ENCODE results near the gene SMURF2. TPM values are rescaled to one million over a fixed set of nuclear protein-coding genes. Genes with fewer than 3 reads are reported as not detected.
"Not testable (repeated sequence)": the region's sequence is repeated elsewhere in the genome, so short reads cannot be mapped to it uniquely, and the experiment has no call there.

Gene SMURF2
- total RNA-seq, 1 donor from 2014 or later, result 39.6 TPM

- DNase-seq, result no peak
- H3K27ac ChIP-seq, result no peak overlapping the region
- no peaks in the 10 kb centered on the region for H3K9me3 ChIP-seq
- H3K4me1 ChIP-seq, result peaks cover 41% of the 10 kb centered on the region
- intact Hi-C loops (cut with DNase I), result no loop called here
- H3K27me3 ChIP-seq (ENCODE audit: low read depth), result no peaks in the 10 kb centered on the region
- no peak for TF ChIP-seq CTCF (IDR thresholded peaks at IDR 0.05)
- no peak for ATAC-seq
- no peaks in the 10 kb centered on the region for H3K36me3 ChIP-seq
- H3K4me3 ChIP-seq, result no peak overlapping the region
These were observed 54.1 kb downstream of the SMURF2 start for GRCh38 chr17:64607862-64608565.

DNA sequence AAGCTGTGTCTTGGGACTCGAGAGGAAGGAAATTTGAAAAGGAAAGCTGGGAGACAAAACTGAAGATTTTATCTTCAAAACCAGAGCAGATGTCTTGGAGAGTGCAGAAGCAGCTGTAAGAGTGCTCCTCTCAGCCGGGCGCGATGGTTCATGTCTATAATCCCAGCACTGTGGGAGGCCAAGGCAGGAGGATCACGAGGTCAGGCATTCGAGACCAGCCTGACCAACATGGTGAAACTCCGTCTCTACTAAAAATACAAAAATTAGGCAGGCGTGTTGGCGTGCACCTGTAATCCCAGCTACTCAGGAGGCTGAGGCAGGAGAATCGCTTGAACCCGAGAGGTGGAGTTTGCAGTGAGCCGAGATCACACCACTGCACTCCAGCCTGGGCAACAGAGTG, 57.6 kb downstream of the SMURF2 start:
- H3K4me3 ChIP-seq; H3K36me3 ChIP-seq; H3K9me3 ChIP-seq; H3K27me3 ChIP-seq (ENCODE audit: low read depth); DNase-seq; ATAC-seq; H3K27ac ChIP-seq; intact Hi-C loops (cut with DNase I): not testable (repeated sequence)
- peaks cover 41% of the 10 kb centered on the region for H3K4me1 ChIP-seq

DNA sequence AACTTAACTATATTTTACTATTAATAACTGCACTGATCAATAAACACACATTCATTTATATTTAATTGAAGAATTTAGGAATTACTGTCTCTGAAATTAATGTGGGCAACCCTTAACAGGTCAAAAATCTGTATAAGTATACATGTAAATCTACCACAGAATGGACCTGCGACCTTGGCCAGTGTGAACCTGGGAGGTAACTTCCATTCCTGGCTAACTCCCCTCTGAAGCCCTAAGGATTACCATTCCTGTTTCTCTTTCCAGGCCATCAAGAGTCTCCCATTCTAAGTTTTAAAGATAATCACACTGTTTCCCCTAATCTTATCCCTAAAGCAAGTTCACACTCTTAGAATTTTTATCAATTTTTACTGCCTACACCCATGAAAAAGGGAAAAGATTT, 58.1 kb downstream of the SMURF2 start:
- no peaks in the 10 kb centered on the region for H3K9me3 ChIP-seq
- ATAC-seq (no peak), DNase-seq (no peak)
- no peaks in the 10 kb centered on the region for H3K27me3 ChIP-seq (ENCODE audit: low read depth)
- H3K27ac ChIP-seq, result no peak overlapping the region
- no peak for TF ChIP-seq CTCF (IDR thresholded peaks at IDR 0.05)
- no peak overlapping the region for H3K4me3 ChIP-seq
- intact Hi-C loops (cut with DNase I), result no loop called here
- H3K4me1 ChIP-seq, result peaks cover 46% of the 10 kb centered on the region
- H3K36me3 ChIP-seq, result no peaks in the 10 kb centered on the region

DNA sequence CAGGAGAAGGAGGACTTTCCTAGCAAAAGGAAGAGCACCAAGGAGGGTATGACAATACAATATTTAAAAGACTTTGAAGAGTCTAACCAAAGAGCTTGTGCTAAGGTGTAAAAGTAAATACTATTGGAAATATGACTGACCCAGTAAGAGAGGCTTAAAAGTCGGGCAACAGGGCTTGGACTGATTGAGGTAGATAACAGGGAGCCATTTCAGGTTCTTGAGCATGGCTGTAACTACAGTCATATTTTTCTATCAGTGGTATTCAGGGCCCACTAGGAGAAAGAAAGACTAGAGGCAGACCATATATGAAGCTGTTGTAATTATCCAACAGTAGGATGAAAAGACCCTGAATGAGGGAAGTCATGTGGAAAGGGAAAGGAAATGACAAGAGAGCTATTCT, 62.3 kb downstream of the SMURF2 start:
- H3K9me3 ChIP-seq, result no peaks in the 10 kb centered on the region

DNA sequence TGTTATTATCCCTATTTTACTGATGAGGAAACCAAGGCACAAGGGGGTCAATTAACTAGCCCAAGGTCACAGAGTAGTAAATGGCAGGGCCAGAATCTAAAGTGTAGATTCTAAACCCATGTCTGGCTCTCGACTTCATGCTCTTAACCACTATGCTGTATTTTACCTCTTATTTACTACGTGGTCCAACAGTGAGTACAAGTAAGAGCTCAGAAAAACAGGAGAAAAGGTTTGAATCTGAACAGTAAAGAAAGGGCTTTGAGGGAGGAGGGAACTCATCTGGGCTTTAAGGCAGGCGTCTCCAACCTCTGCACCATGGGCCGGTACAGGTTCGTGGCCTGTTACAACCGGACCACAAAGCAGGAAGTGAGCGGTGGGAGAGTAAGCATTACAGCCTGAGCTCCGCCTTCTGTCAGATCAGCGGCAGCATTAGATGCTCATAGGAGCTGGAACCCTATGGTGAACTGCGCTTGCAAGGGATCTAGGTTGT, 62.9 kb downstream of the SMURF2 start:
- no peak for TF ChIP-seq CTCF (IDR thresholded peaks at IDR 0.05)
- ATAC-seq (peak; percentile 63 to 76), DNase-seq (peak; percentile 51)
- Histone ChIP-seq H3K9me3 (no peaks in the 10 kb centered on the region), H3K36me3 (peaks cover 30% of the 10 kb centered on the region), H3K27ac (no peak overlapping the region), H3K4me3 (no peak overlapping the region), H3K27me3 (ENCODE audit: low read depth) (no peaks in the 10 kb centered on the region), H3K4me1 (peaks cover 33% of the 10 kb centered on the region)
- intact Hi-C loops (cut with DNase I), result no loop called here

More for the DNA sequence above, 62.3 kb downstream of the SMURF2 start:
- Histone ChIP-seq H3K4me1 (peaks cover 39% of the 10 kb centered on the region), H3K4me3 (no peak overlapping the region), H3K27me3 (ENCODE audit: low read depth) (no peaks in the 10 kb centered on the region), H3K27ac (no peak overlapping the region), H3K36me3 (peaks cover 25% of the 10 kb centered on the region)
- no peak for DNase-seq
- no peak for ATAC-seq
- intact Hi-C loops (cut with DNase I), result no loop called here
- TF ChIP-seq CTCF (IDR thresholded peaks at IDR 0.05), result no peak

DNA sequence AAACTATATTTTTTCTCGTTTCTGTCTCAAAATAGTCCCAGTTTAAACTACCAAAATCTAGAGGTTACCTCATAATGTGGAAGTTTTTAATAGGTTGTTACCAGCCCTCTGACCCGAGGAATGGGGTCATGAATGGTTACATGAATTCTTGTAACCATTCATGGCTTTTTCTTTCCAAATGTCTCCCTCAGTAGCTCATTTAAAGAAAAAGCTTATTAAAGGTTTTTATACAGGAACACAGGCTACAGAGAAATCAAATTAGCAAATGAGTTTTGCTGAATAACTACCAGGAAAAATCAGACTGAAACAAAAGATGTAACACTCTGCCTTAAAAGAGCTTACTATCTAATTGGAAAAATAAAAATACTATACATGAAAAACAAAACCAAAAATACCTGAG, 63.4 kb downstream of the SMURF2 start:
- no peak for ATAC-seq
- H3K4me3 ChIP-seq, result no peak overlapping the region
- no peak overlapping the region for H3K27ac ChIP-seq
- no peak for DNase-seq
- H3K9me3 ChIP-seq, result no peaks in the 10 kb centered on the region
- H3K36me3 ChIP-seq, result peaks cover 36% of the 10 kb centered on the region
- peaks cover 28% of the 10 kb centered on the region for H3K4me1 ChIP-seq
- no peak for TF ChIP-seq CTCF (IDR thresholded peaks at IDR 0.05)
- intact Hi-C loops (cut with DNase I), result no loop called here
- H3K27me3 ChIP-seq (ENCODE audit: low read depth), result no peaks in the 10 kb centered on the region
